GM12872 (cell line): ENCODE measurements around the gene ATG2B.

Experiments used
- TF ChIP-seq, protein P1 (sequence below): IDR thresholded peaks from 3 replicates; pipeline ENCODE4 v1.5.1; 2011; ENCODE audit warnings: low read depth, mild to moderate bottlenecking, low read length, moderate library complexity; ENCODE audit not compliant: insufficient read depth

ATG2B gene

GRCh38 chr14:96240641-96241040 is 122.5 kb downstream of the ATG2B start:
- TF ChIP-seq, protein P1, sequence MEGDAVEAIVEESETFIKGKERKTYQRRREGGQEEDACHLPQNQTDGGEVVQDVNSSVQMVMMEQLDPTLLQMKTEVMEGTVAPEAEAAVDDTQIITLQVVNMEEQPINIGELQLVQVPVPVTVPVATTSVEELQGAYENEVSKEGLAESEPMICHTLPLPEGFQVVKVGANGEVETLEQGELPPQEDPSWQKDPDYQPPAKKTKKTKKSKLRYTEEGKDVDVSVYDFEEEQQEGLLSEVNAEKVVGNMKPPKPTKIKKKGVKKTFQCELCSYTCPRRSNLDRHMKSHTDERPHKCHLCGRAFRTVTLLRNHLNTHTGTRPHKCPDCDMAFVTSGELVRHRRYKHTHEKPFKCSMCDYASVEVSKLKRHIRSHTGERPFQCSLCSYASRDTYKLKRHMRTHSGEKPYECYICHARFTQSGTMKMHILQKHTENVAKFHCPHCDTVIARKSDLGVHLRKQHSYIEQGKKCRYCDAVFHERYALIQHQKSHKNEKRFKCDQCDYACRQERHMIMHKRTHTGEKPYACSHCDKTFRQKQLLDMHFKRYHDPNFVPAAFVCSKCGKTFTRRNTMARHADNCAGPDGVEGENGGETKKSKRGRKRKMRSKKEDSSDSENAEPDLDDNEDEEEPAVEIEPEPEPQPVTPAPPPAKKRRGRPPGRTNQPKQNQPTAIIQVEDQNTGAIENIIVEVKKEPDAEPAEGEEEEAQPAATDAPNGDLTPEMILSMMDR, result no peak

GRCh38 chr14:96239711-96240141 is 123.4 kb downstream of the ATG2B start:
- TF ChIP-seq, protein P1, result no peak

DNA sequence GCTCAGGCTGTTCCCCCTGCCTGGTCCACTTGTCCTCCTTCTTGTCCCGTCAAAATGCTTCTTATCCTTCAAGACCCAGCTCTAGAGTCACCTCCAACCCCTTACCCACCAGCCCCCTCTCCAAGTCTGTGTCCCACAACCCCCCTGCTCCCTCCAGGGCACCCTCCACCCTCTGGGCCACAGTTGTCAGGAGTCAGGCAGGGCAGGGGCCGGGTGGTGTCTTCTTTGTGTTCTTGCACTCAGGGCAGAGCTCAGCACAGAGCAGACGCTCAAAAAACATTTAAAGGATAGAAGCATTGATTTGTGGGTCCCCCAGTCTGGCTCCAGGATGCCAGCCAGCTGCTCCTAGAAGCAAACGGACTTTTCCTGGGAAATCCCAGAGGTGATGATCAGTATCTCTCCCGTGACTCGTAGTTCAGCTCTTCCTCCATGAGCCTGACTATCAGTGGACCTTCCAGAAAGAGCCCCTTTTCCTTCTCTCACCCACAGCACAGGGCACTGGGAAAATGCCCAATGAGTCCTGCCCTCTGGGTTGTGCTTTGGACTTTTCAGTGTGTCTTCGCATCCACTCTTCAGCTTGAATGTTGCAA is 124.4 kb downstream of the ATG2B start:
- TF ChIP-seq, protein P1, result no peak

DNA sequence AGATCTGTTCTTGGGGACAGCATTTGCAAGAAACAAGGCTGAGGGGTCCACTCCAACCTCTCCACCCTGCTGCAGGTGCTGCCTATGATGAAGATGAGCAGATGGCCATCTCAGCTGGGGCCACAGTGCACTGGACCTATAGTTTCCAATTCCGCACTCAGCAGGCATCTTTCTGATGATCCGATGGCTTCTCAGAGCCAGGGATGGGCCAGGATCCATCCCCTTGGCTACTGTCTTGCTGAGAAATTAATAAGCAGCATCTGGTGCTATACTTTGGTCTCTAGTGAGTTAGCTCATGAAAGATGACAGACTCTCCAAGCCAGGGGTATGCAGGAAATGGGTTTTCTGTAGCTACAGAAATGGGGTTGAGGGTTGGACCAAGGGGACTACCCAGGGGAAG is 125.5 kb downstream of the ATG2B start:
- TF ChIP-seq, protein P1, result no peak

DNA sequence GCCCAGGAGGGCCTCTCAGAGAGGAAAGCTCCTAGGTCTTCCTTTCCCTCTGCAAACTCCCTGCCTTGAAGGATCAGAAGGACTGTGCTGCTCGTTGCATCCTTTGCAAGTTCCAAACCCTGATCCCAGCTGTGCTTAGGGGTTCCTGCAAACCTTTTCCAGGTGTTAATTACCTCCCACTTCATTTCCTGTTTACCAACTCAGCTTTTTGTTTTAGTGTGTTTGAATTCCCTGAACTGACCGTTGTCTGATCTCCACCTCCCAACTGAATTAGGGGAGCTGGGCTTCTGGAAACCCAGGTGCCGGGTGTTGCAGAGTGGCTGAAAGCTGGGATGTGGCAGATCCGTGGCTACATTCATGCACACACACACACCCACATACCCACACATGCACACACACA is 127.7 kb downstream of the ATG2B start:
- TF ChIP-seq, protein P1, result no peak

- TF ChIP-seq, protein P1, result no peak
Measured at GRCh38 chr14:96233661-96234060, 129.5 kb downstream of the ATG2B start.

DNA sequence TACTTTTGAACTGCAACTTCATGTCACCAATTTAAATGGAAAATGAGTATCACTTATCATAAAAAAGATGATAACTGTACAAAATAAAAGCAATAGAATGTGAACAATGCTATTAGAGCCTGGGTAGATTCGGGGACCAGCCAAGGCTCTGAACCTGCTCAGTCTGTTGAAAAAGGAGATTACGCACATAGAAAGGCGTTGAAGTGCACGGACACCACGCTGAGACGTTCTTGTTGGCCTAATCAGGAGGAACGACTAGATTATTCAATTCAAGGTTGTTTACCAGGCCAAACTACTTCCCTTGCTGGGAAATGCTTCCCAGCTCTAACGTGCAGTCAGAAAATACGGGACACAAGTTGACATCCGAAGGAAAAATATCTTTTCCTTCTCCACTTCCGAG is 130.6 kb downstream of the ATG2B start:
- TF ChIP-seq, protein P1, result no peak
